Activated CD8-positive, alpha-beta T cell treated with anti-CD3 and anti-CD28 coated beads for 36 hours (primary cell): ENCODE data around the gene C3orf38. TPM values are rescaled to one million over a fixed set of nuclear protein-coding genes. Genes with fewer than 3 reads are reported as not detected.
"Not testable (repeated sequence)": the region's sequence is repeated elsewhere in the genome, so short reads cannot be mapped to it uniquely, and the experiment has no call there.

Experiments
- ATAC-seq: fragments of 200-7000 bp; cut with Tn5 transposase; one replicate; pipeline ENCODE4 v1.10.0; 2021; ENCODE audit warnings: mild to moderate bottlenecking, moderate library complexity
- CTCF ChIA-PET: fragments of 350-600 bp; sonication (Branson Sonifier 250); formaldehyde crosslinking; loops from one replicate; lab custom pipeline; 2021; ENCODE audit warnings: antibody characterized with exemption; lab: Charles Lee
- POLR2A ChIA-PET: fragments of 350-600 bp; sonication (Branson Sonifier 250); formaldehyde crosslinking; loops from one replicate; lab custom pipeline; 2021; ENCODE audit warnings: antibody characterized with exemption; lab: Charles Lee
- DNase-seq: peaks from one replicate; pipeline ENCODE4 v3.0.0-alpha.2; 2020
- H3K27ac Mint-ChIP-seq: one replicate; pipeline ENCODE4 v1.8.0; 2021; ENCODE audit warnings: mild to moderate bottlenecking, mixed read lengths
- H3K27me3 Mint-ChIP-seq: one replicate; pipeline ENCODE4 v1.8.0; 2021; ENCODE audit warnings: mixed read lengths
- H3K36me3 Mint-ChIP-seq: one replicate; pipeline ENCODE4 v1.8.0; 2021; ENCODE audit warnings: low read depth, mixed read lengths
- H3K4me1 Mint-ChIP-seq: one replicate; pipeline ENCODE4 v1.8.0; 2021; ENCODE audit warnings: low read depth, mixed read lengths
- H3K4me3 Mint-ChIP-seq: one replicate; pipeline ENCODE4 v1.8.0; 2021; ENCODE audit warnings: mild to moderate bottlenecking, moderate library complexity, mixed read lengths
- H3K9me3 Mint-ChIP-seq: one replicate; pipeline ENCODE4 v1.8.0; 2021; ENCODE audit warnings: mixed read lengths
- intact Hi-C: fragments of 100-400 bp; cut with micrococcal nuclease; formaldehyde crosslinking; loops from one replicate; pipeline ENCODE4 v1.10.0; 2022
- total RNA-seq, 2 experiments: library from RNA; stranded (reverse); gene quantifications; one replicate each; pipeline ENCODE4 v1.2.3, GENCODE V29; 2021
- TF ChIP-seq, protein P1 (sequence below): fragments of 200-600 bp; IDR thresholded peaks from one replicate; pipeline ENCODE4 v1.8.0; 2022; ENCODE audit warnings: antibody characterized with exemption, mild to moderate bottlenecking

The C3orf38 gene
- total RNA-seq, 2 experiments from 2014 or later = 17.8 to 19.0 TPM

DNA sequence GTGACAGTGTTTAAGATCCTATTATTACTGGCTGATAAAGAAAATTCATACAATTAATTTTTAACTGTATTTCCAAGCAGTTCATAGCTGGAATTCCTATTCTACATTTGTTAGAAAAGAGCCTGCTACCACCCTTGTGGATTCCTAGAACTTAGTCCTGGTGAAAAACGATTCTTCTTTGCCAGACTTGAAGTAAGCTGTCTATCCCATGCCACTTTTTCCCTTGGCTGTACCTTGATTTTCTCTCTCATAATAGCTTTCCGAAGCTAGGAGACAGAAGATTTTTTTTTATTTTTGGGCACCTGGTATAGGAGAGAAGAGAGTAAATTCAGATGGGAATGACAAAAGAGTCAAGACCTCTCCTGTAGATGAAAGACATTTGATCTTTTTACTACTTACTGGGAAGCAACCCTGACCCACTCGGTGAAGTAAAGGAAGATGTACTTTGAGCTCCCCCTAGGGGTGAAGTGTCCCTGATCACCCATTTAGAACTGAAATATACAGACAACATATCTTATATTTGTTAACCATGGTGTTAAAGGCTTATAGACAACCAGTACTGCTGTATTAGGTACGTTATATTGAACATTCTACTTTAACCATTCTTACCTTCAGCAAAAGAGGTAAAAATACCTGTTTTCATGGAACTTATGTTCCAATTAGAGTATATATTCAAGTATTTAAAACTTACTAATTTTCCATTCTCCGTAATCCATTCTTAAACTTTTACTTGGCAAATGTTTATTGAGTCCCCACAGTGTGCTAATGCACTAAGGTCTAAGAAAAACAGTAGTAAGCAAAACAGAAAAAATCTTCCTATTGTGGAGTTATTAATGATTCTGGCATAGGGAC lies 36.2 kb upstream of the C3orf38 start:
- H3K4me1 Mint-ChIP-seq = peaks cover 17% of the 10 kb centered on the region

DNA sequence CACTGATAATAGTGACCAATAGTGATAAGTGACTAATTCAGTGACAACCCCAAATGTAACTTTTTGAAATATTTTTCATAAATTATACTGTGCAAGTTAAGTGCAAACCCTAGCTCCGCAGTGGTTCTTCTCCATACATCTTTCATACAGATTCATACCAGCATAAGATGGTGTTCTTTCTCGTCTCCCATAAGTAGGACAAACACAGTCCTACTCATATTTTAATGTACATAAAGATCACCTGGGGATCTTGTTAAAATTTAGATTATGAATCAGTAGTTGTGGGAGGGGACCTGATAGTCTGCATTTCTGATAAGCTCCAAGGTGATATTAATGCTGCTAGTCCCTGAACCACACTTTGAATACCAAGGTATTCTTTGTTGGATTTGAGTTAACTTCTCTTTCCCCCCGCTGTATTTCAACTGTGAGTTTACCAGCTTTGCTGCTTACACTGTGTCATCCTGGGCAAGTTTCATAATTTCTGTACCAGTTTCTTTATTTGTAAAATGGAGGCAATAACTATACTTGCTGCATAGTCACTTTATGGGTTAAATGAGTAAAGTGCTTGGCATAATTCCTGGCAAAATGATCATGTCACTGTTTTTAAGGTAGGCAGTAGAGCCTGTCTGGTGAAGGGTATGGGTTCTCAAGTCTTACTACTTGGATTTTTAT lies 34.7 kb upstream of the C3orf38 start:
- no peaks in the 10 kb centered on the region for H3K27me3 Mint-ChIP-seq
- intact Hi-C loops = loop anchor here (10.0 kb wide), 2 partner anchors 110 to 320 kb away; partner anchors contain the start of gene HTR1F
- no peak overlapping the region for H3K27ac Mint-ChIP-seq
- POLR2A ChIA-PET = interaction anchor here (0.8 to 1.4 kb wide), 2 partner anchors 35 to 146 kb away, joined by 3 read pairs; partner anchors contain the start of gene C3orf38
- ATAC-seq = no peak
- no peaks in the 10 kb centered on the region for H3K9me3 Mint-ChIP-seq
- peaks cover 12% of the 10 kb centered on the region for H3K4me1 Mint-ChIP-seq
- TF ChIP-seq, protein P1, sequence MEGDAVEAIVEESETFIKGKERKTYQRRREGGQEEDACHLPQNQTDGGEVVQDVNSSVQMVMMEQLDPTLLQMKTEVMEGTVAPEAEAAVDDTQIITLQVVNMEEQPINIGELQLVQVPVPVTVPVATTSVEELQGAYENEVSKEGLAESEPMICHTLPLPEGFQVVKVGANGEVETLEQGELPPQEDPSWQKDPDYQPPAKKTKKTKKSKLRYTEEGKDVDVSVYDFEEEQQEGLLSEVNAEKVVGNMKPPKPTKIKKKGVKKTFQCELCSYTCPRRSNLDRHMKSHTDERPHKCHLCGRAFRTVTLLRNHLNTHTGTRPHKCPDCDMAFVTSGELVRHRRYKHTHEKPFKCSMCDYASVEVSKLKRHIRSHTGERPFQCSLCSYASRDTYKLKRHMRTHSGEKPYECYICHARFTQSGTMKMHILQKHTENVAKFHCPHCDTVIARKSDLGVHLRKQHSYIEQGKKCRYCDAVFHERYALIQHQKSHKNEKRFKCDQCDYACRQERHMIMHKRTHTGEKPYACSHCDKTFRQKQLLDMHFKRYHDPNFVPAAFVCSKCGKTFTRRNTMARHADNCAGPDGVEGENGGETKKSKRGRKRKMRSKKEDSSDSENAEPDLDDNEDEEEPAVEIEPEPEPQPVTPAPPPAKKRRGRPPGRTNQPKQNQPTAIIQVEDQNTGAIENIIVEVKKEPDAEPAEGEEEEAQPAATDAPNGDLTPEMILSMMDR = no peak
- H3K36me3 Mint-ChIP-seq = peaks cover 27% of the 10 kb centered on the region
- CTCF ChIA-PET = interaction anchor here (0.9 to 2.9 kb wide), 5 partner anchors 9 to 56 kb away, joined by 3 to 12 read pairs (median 4); partner anchors contain the start of genes C3orf38, CGGBP1 and ZNF654
- DNase-seq = no peak
- H3K4me3 Mint-ChIP-seq = no peak overlapping the region

More for the DNA sequence above, 36.2 kb upstream of the C3orf38 start:
- Mint-ChIP-seq H3K4me3 (no peak overlapping the region), H3K27me3 (no peaks in the 10 kb centered on the region), H3K36me3 (peaks cover 27% of the 10 kb centered on the region), H3K27ac (no peak overlapping the region), H3K9me3 (no peaks in the 10 kb centered on the region)
- ChIA-PET POLR2A (interaction anchor here (0.6 kb wide), 1 partner anchor 54 kb away, joined by 3 read pairs; the partner anchor contains the start of gene ZNF654), CTCF (interaction anchor here (0.7 to 2.9 kb wide), 34 partner anchors 9 to 852 kb away, joined by 3 to 19 read pairs (median 4); partner anchors contain the start of genes C3orf38, CGGBP1 and ZNF654)
- DNase-seq (peak; percentile 75), ATAC-seq (peak; percentile 93)
- TF ChIP-seq, protein P1 = peak; percentile 86
- intact Hi-C loops = loop anchor here (10.0 kb wide), 2 partner anchors 109 to 319 kb away; partner anchors contain the start of gene HTR1F

DNA sequence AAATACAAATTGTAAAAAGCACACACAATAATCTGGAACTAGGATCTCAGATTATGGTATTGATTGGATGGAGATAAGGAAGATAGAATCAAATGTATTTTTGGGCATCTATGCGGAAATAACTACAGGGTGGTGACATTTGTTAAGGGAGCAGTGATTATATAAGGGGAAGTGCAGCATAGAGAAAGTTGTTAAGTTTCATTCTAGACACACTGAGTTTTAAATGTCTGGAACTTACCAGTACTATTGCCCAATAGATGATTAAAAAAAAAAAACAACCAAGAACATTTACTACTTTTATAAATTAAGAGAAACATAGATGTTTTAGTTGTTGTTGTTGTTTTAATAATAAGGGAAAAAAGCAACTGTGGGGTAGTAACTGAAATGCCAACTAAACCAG lies 32.1 kb upstream of the C3orf38 start:
- TF ChIP-seq, protein P1 = no peak
- Mint-ChIP-seq H3K36me3 (peaks cover 29% of the 10 kb centered on the region), H3K4me1 (peaks cover 16% of the 10 kb centered on the region), H3K27me3 (no peaks in the 10 kb centered on the region), H3K9me3 (no peaks in the 10 kb centered on the region), H3K4me3 (no peak overlapping the region), H3K27ac (no peak overlapping the region)
- DNase-seq (no peak), ATAC-seq (no peak)
- CTCF ChIA-PET = no interaction called here
- intact Hi-C loops = loop anchor here (10.0 kb wide), 2 partner anchors 113 to 323 kb away; partner anchors contain the start of gene HTR1F
- POLR2A ChIA-PET = no interaction called here

DNA sequence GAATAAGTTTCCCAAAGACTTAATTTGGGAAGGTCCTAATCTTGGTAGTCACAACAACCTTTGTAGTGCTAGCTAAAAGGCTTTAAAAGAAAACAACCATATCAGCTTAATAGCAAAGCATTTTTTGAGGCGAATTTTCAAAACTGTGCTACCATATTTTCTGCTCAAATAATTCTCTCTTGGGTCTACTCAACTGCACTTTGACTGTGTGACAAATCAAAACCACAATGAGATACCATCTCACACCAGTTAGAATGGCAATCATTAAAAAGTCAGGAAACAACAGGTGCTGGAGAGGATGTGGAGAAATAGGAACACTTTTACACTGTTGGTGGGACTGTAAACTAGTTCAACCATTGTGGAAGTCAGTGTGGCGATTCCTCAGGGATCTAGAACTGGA lies 31.2 kb upstream of the C3orf38 start:
- H3K27me3 Mint-ChIP-seq, ATAC-seq, H3K27ac Mint-ChIP-seq, H3K9me3 Mint-ChIP-seq, H3K4me3 Mint-ChIP-seq, POLR2A ChIA-PET, DNase-seq, CTCF ChIA-PET: not testable (repeated sequence)
- intact Hi-C loops = loop anchor here (10.0 kb wide), 2 partner anchors 114 to 324 kb away; partner anchors contain the start of gene HTR1F
- H3K4me1 Mint-ChIP-seq = peaks cover 13% of the 10 kb centered on the region
- H3K36me3 Mint-ChIP-seq = peaks cover 29% of the 10 kb centered on the region

DNA sequence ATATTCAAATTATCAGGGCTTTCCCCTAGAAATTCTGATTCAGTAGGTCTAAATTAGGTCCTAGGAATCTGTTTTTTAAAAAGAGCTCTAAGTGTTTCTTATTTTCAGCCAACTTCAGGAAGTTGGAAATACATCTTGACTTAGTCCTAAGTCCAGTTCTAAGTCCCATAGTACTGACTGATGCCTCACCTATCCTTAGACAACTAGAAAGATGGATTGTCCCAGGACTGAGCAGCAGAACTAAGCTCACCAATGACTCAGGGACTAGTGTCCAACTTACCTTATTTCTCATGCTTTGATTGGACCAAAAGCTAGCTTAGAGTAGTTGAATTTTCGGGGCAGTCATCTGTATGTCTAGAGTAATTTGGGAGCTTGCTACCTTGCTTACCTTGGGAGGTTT lies 26.2 kb upstream of the C3orf38 start:
- intact Hi-C loops = no loop called here
- Mint-ChIP-seq H3K27me3 (no peaks in the 10 kb centered on the region), H3K36me3 (peaks cover 11% of the 10 kb centered on the region), H3K4me1 (peaks cover 11% of the 10 kb centered on the region), H3K9me3 (no peaks in the 10 kb centered on the region), H3K4me3 (no peak overlapping the region), H3K27ac (no peak overlapping the region)
- TF ChIP-seq, protein P1 = no peak
- ChIA-PET CTCF (interaction anchor here (0.7 to 4.1 kb wide), 3 partner anchors 9 to 10 kb away, joined by 3 to 18 read pairs (median 6); no protein-coding TSS in a partner anchor), POLR2A (interaction anchor here (1.0 kb wide), 1 partner anchor 26 kb away, joined by 3 read pairs; the partner anchor contains the start of gene C3orf38)
- ATAC-seq (no peak), DNase-seq (no peak)
